Neural cell (in vitro differentiated cells): ENCODE data around the gene MYCT1. TPM values are rescaled to one million over a fixed set of nuclear protein-coding genes. Genes with fewer than 3 reads are reported as not detected.

Experiments used
- H2AFZ ChIP-seq: fragments of 200-600, 300-800 bp; sonication (generic), shearing (Covaris generic); 2 replicates; pipeline ENCODE4 v1.6.0; 2014; ENCODE audit warnings: low read depth, mild to moderate bottlenecking, antibody characterized with exemption, low read length, moderate library complexity
- H3F3A ChIP-seq: fragments of 200-600 bp; shearing (Covaris generic); 2 replicates; pipeline ENCODE4 v1.6.1; 2016; ENCODE audit warnings: mild to moderate bottlenecking, moderate library complexity, mixed read lengths, antibody characterized with exemption, low read length; ENCODE audit not compliant: insufficient read depth, poor library complexity, severe bottlenecking
- H3K27ac ChIP-seq: fragments of 200-600, 300-800 bp; sonication (generic), shearing (Covaris generic); 2 replicates; pipeline ENCODE4 v1.5.1; 2014; ENCODE audit warnings: mild to moderate bottlenecking, low read length, moderate library complexity
- H3K27me3 ChIP-seq: fragments of 300-800, 200-600 bp; sonication (generic), shearing (Covaris generic); 2 replicates; pipeline ENCODE4 v1.6.0; 2014; ENCODE audit warnings: mild to moderate bottlenecking, low read depth, low read length, moderate library complexity; ENCODE audit not compliant: insufficient read depth
- H3K36me3 ChIP-seq: fragments of 300-800, 200-600 bp; sonication (generic), shearing (Covaris generic); 2 replicates; pipeline ENCODE4 v1.5.1; 2014; ENCODE audit warnings: mild to moderate bottlenecking, antibody characterized with exemption, low read length, moderate library complexity; ENCODE audit not compliant: insufficient read depth
- H3K4me2 ChIP-seq: fragments of 300-800, 200-600 bp; sonication (generic), shearing (Covaris generic); 2 replicates; pipeline ENCODE4 v1.6.0; 2014; ENCODE audit warnings: mild to moderate bottlenecking, low read length
- H3K4me3 ChIP-seq: fragments of 300-800, 200-600 bp; sonication (generic), shearing (Covaris generic); 2 replicates; pipeline ENCODE4 v1.5.1; 2014; ENCODE audit warnings: mild to moderate bottlenecking, low read length, moderate library complexity
- H3K79me2 ChIP-seq: fragments of 200-600 bp; shearing (Covaris generic); replicated peaks from 2 replicates; pipeline ENCODE4 v1.6.0; 2014; ENCODE audit warnings: mild to moderate bottlenecking, low read length, moderate library complexity; ENCODE audit not compliant: insufficient read depth
- H3K9ac ChIP-seq: fragments of 300-800, 200-600 bp; sonication (generic), shearing (Covaris generic); 2 replicates; pipeline ENCODE4 v1.6.1; 2016; ENCODE audit warnings: mild to moderate bottlenecking, low read length, mixed read lengths
- H3K9me2 ChIP-seq: fragments of 200-600 bp; shearing (Covaris generic); 2 replicates; pipeline ENCODE4 v1.6.1; 2016; ENCODE audit warnings: mild to moderate bottlenecking, low read length, mixed read lengths; ENCODE audit not compliant: insufficient read depth
- H3K9me3 ChIP-seq: fragments of 200-600, 300-800 bp; sonication (generic), shearing (Covaris generic); 2 replicates; pipeline ENCODE4 v1.6.1; 2016; ENCODE audit warnings: mild to moderate bottlenecking, mixed run types, low read length, moderate library complexity, mixed read lengths
- H4K20me1 ChIP-seq: fragments of 200-600 bp; shearing (Covaris generic); 2 replicates; pipeline ENCODE4 v1.6.1; 2016; ENCODE audit warnings: mild to moderate bottlenecking, mixed run types; ENCODE audit not compliant: insufficient read depth
- EP300 ChIP-seq: fragments of 450-650 bp; conservative IDR thresholded peaks from 2 replicates; pipeline ENCODE4 v1.6.1; 2014; ENCODE audit warnings: antibody characterized with exemption, mild to moderate bottlenecking, moderate library complexity; ENCODE audit not compliant: poor library complexity, severe bottlenecking
- EZH2 ChIP-seq: fragments of 200-600, 300-800 bp; shearing (Covaris generic), sonication (generic); IDR thresholded peaks from 2 replicates; pipeline ENCODE4 v1.6.1; 2014; ENCODE audit warnings: antibody characterized with exemption, low read length, borderline replicate concordance, mild to moderate bottlenecking; ENCODE audit not compliant: insufficient read depth, poor library complexity, severe bottlenecking
- MXI1 ChIP-seq: fragments of 450-650 bp; conservative IDR thresholded peaks from 2 replicates; pipeline ENCODE4 v1.6.1; 2014; ENCODE audit warnings: antibody characterized with exemption, mild to moderate bottlenecking; ENCODE audit not compliant: poor library complexity, severe bottlenecking
- POLR2AphosphoS5 ChIP-seq: IDR thresholded peaks from 2 replicates; pipeline ENCODE4 v1.6.1; 2012
- RAD21 ChIP-seq: fragments of 450-650 bp; conservative IDR thresholded peaks from 2 replicates; pipeline ENCODE4 v1.6.1; 2014; ENCODE audit warnings: antibody characterized with exemption, mild to moderate bottlenecking, moderate library complexity
- SMC3 ChIP-seq: fragments of 450-650 bp; conservative IDR thresholded peaks from 2 replicates; pipeline ENCODE4 v1.6.1; 2014; ENCODE audit warnings: antibody characterized with exemption, mild to moderate bottlenecking, moderate library complexity; ENCODE audit not compliant: poor library complexity
- TAF1 ChIP-seq: IDR thresholded peaks from 2 replicates; pipeline ENCODE4 v1.6.1; 2012; ENCODE audit warnings: low read depth
- polyA plus RNA-seq: library from polyadenylated mRNA; depleted of rRNA; stranded (reverse); fragments of >200 nt; gene quantifications from 2 replicates; pipeline ENCODE4 v1.2.3, GENCODE V29; 2014
- TF ChIP-seq, protein P1 (sequence below): fragments of 450-650 bp; IDR thresholded peaks from 2 replicates; pipeline ENCODE4 v1.5.1; 2014; ENCODE audit warnings: antibody characterized with exemption, mild to moderate bottlenecking, moderate library complexity; ENCODE audit not compliant: poor library complexity, severe bottlenecking
- TF ChIP-seq, protein P2 (sequence below): IDR thresholded peaks from 2 replicates; pipeline ENCODE4 v1.6.1; 2012; ENCODE audit warnings: borderline replicate concordance

MYCT1 gene
- polyA plus RNA-seq, 1 donor from 2014 or later, result not detected

GRCh38 chr6:152721956-152722355, 24.3 kb downstream of the MYCT1 start:
- Histone ChIP-seq H3K36me3 (no peaks in the 10 kb centered on the region), H3K9me2 (no peaks in the 10 kb centered on the region), H3K27me3 (no peaks in the 10 kb centered on the region), H3F3A (no peaks in the 10 kb centered on the region), H3K4me2 (no peak overlapping the region), H3K4me3 (no peak overlapping the region), H2AFZ (no peak overlapping the region), H4K20me1 (no peaks in the 10 kb centered on the region), H3K79me2 (no peaks in the 10 kb centered on the region), H3K9ac (no peak overlapping the region), H3K27ac (no peak overlapping the region), H3K9me3 (no peaks in the 10 kb centered on the region)
- no peak for TF ChIP-seq MXI1
- no peak for TF ChIP-seq SMC3
- TF ChIP-seq POLR2AphosphoS5, result no peak
- TF ChIP-seq, protein P1, sequence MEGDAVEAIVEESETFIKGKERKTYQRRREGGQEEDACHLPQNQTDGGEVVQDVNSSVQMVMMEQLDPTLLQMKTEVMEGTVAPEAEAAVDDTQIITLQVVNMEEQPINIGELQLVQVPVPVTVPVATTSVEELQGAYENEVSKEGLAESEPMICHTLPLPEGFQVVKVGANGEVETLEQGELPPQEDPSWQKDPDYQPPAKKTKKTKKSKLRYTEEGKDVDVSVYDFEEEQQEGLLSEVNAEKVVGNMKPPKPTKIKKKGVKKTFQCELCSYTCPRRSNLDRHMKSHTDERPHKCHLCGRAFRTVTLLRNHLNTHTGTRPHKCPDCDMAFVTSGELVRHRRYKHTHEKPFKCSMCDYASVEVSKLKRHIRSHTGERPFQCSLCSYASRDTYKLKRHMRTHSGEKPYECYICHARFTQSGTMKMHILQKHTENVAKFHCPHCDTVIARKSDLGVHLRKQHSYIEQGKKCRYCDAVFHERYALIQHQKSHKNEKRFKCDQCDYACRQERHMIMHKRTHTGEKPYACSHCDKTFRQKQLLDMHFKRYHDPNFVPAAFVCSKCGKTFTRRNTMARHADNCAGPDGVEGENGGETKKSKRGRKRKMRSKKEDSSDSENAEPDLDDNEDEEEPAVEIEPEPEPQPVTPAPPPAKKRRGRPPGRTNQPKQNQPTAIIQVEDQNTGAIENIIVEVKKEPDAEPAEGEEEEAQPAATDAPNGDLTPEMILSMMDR, result no peak
- no peak for TF ChIP-seq EP300
- no peak for TF ChIP-seq TAF1
- no peak for TF ChIP-seq EZH2
- TF ChIP-seq RAD21, result no peak
- TF ChIP-seq, protein P2, sequence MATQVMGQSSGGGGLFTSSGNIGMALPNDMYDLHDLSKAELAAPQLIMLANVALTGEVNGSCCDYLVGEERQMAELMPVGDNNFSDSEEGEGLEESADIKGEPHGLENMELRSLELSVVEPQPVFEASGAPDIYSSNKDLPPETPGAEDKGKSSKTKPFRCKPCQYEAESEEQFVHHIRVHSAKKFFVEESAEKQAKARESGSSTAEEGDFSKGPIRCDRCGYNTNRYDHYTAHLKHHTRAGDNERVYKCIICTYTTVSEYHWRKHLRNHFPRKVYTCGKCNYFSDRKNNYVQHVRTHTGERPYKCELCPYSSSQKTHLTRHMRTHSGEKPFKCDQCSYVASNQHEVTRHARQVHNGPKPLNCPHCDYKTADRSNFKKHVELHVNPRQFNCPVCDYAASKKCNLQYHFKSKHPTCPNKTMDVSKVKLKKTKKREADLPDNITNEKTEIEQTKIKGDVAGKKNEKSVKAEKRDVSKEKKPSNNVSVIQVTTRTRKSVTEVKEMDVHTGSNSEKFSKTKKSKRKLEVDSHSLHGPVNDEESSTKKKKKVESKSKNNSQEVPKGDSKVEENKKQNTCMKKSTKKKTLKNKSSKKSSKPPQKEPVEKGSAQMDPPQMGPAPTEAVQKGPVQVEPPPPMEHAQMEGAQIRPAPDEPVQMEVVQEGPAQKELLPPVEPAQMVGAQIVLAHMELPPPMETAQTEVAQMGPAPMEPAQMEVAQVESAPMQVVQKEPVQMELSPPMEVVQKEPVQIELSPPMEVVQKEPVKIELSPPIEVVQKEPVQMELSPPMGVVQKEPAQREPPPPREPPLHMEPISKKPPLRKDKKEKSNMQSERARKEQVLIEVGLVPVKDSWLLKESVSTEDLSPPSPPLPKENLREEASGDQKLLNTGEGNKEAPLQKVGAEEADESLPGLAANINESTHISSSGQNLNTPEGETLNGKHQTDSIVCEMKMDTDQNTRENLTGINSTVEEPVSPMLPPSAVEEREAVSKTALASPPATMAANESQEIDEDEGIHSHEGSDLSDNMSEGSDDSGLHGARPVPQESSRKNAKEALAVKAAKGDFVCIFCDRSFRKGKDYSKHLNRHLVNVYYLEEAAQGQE, result no peak

GRCh38 chr6:152723398-152723797, 25.7 kb downstream of the MYCT1 start:
- no peak for TF ChIP-seq EP300
- TF ChIP-seq MXI1, result no peak
- no peak for TF ChIP-seq TAF1
- Histone ChIP-seq H3K9ac (no peak overlapping the region), H2AFZ (no peak overlapping the region), H3K36me3 (no peaks in the 10 kb centered on the region), H3K79me2 (no peaks in the 10 kb centered on the region), H3K9me2 (no peaks in the 10 kb centered on the region), H4K20me1 (no peaks in the 10 kb centered on the region), H3K9me3 (no peaks in the 10 kb centered on the region), H3F3A (no peaks in the 10 kb centered on the region), H3K27me3 (no peaks in the 10 kb centered on the region), H3K4me3 (no peak overlapping the region), H3K4me2 (no peak overlapping the region), H3K27ac (no peak overlapping the region)

DNA sequence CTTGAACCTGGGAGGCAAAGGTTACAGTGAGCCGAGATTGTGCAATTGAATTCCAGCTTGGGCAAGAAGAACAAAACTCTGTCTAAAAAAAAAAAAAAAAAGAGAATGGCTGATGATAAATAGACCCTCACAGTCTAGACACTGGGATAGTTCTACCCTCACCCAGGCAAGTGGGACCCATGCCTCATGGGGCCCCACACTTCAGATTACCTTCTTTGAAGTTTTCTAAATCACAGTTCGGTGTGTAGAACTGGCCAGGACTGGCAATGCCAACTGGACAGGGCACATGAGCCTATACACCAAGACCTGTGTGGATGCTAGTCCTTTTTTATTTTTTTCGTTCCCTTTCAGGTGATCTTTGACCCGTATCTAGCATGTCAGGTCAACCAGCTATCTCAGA, 28.6 kb downstream of the MYCT1 start:
- TF ChIP-seq MXI1 (no peak), EP300 (no peak), SMC3 (no peak), POLR2AphosphoS5 (no peak), EZH2 (no peak), RAD21 (no peak), TAF1 (no peak)
- TF ChIP-seq, protein P1, result no peak
- TF ChIP-seq, protein P2, result no peak
- H3K9ac ChIP-seq, result no peak overlapping the region
- no peaks in the 10 kb centered on the region for H4K20me1 ChIP-seq
- no peak overlapping the region for H2AFZ ChIP-seq
- no peaks in the 10 kb centered on the region for H3K36me3 ChIP-seq
- no peaks in the 10 kb centered on the region for H3F3A ChIP-seq
- no peak overlapping the region for H3K27ac ChIP-seq
- no peaks in the 10 kb centered on the region for H3K79me2 ChIP-seq
- no peak overlapping the region for H3K4me2 ChIP-seq
- H3K9me3 ChIP-seq, result no peaks in the 10 kb centered on the region
- H3K27me3 ChIP-seq, result no peaks in the 10 kb centered on the region
- H3K9me2 ChIP-seq, result no peaks in the 10 kb centered on the region
- no peak overlapping the region for H3K4me3 ChIP-seq
